SKM-1 treated with dmso at 0.1 percent for 144 hours (cell line): ENCODE results near the gene TMCO4.

Experiments used
- DNase-seq: peaks from one replicate; lab custom pipeline; 2025; ENCODE audit not compliant: unreplicated experiment; lab: John Stamatoyannopoulos, UW

The TMCO4 gene

DNA sequence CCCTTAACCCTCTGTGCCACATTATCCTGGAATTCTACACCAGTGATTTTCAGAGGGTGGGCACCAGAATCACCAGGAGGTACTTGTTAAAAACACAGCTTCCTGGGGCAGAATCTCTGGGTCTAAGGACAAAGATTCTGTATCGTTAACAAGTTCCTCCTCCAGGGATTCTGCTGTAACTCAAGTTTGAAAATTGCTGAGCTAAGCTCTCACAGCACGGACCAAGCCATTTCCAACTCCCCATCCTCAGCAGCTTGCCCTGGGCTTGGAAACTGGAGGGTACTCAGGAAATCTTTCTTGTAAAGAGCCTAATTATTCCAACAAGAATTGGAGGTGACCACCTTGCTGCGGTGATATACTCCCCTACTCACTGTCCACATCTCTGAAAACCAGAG, 48.8 kb downstream of the TMCO4 start:
- no peak for DNase-seq

DNA sequence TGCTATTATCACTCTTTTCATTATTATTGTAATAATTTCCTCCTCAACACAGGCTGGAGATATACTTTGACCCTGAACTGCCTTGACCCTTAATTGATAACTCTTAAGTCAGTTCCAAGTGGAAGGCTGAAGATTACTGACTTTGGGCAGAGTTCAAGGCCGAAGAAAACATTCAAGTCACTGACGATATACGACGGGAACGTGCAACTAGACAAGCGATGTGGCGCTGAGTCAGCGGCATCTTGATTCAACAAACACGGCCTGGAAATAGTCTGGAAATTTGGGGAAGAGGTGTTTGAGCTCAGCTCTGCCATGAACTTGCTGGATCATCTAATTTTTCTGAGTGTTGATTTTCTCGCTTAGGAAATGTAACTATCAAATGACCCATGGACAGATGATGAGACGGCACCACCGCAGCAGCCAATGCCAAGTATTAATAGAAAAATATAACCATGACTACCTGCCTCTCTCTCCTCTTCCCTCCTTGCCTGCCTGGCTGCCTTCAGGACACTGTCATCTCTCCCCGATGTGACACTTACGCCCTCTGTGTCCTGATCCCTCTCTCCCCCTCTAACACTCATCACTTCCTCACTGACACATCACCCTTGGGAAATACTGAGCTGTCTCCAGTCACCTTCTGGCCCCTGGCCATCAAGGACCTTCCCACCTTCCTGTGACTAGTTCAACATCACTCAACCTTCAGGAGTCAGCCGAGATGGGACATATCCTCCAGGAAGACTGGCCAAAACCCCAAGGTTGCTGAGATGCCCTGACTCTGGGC, 49.4 kb downstream of the TMCO4 start:
- no peak for DNase-seq

DNA sequence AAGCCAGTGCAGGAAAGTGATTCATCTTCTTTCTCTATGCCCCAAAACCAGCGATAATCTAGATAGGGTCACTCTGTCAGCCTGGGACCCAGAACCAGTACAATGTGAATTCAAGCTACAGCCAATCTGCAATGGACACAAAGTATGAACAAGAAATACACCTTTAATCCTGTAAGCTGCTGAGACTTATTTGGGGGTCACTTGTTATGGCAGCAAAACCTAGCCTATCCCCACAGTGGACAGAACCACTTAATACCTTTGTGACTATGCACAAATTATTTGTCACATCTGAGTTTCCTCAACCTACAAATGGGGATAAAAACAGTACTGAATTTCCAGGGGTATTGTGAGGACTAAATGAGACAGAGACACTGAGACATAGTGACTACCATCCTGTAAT, 50.0 kb downstream of the TMCO4 start:
- no peak for DNase-seq

DNA sequence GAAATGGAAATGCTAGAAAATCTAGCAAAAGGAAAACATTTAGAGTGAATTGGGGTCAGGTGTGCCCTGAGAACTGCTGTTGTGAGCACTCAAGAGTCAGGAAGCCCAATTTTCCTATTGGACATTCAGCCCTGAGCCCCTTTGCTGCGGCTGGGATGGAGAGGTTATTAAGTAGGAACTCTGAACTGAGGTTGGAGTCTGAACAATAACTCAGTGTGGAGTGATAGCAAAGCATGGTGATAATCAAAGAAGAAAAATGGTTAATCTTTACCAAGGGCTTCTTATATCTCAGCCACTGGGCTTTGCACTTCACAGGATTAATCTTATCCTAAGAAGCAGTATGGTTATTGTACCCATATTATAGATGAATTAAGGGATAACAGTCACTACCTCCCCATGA, 52.0 kb downstream of the TMCO4 start:
- DNase-seq: no peak

DNA sequence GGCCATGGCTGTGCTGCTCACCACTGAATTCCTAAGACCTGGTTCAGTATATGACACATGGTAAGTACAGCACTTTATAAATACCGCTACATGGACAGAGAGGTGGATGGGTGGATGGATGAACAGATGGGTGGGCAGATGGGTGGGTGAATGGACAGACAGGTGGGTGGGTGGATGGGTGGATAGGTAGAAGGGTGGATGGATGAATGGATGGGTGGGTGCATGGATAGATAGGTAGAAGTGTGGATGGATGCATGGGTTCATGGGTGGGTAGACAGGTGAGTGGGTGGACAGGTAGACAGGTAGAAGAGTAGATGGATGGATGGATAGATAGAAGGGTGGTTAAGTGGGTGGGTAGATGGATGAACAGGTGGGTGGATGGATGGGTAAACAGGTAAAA, 54.8 kb downstream of the TMCO4 start:
- DNase-seq: no peak

DNA sequence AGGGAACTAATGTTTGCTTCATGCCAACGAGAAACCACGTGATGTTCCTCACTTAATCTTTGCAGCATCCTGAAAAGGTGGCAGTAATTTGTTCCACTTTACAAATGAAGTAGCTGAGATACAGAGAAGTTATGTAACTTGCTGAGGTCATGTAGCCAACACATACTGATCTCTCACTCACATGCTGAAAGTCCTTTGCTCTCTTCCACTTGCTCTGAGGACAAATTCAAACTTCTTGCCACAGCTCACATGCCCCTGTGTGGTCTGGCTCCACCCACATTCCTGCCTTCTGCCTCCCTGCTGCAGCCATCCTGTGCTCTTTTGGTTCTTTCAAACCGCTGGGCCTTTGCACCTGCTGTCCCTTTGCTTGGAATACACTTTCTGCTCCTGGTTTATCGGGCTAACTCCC, 55.4 kb downstream of the TMCO4 start:
- no peak for DNase-seq

DNA sequence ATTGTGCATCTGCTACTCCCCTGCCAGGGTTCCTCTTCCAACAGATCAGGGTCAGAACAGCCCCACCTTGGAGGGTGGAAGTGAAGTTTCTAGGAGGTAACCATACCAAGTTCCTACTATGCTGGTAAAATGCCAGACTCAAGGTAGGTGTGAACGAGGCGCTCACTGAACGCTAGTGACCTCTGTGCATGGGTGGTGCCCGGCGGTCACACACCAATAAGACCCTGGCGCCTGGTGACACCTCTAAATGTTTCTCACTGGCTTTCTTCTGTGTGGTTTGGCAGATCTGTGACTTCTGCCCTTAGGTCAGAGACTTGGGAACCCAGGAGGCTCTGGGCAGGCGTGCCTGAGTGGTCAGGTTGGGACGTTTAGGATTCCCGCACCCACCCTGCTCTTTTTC, 55.9 kb downstream of the TMCO4 start:
- no peak for DNase-seq

DNA sequence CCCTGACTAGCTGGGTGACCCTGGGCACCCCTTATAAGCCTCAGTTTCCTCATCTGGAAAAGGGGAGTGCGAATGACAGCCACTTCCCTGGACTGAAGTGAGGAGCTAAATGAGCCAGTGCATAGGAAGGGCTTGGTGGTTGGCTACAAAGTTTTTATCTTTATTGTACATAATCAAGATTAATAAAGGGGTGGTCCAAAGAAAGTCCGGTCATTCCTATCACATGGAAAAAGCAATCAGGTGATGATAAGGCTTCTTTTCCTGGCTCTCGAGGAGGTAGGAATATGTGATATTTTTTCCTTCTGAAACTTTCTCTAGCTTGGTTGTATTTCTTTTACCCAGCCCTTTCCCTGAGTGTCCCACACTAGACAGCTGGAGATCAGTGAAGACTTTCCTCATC, 56.5 kb downstream of the TMCO4 start:
- DNase-seq: no peak

DNA sequence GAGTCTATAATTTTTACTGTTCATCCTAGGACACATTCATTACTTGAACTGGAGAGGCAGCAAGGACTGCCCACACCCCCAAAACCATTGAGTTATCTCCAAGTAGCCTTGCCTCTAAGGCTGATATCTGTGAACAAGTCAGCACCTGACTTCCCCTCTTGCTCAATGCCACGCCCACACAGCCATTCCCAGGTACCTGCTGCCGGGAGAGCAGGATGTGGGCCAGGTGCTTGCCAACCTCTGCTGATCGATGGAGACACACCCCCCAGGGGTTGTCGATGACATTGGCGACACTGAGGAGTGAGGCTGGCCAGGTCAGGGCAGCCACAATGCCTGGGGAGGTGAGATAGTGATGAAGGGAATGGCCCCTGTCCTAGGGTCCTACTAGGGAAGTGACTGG, 60.1 kb downstream of the TMCO4 start:
- DNase-seq: no peak

DNA sequence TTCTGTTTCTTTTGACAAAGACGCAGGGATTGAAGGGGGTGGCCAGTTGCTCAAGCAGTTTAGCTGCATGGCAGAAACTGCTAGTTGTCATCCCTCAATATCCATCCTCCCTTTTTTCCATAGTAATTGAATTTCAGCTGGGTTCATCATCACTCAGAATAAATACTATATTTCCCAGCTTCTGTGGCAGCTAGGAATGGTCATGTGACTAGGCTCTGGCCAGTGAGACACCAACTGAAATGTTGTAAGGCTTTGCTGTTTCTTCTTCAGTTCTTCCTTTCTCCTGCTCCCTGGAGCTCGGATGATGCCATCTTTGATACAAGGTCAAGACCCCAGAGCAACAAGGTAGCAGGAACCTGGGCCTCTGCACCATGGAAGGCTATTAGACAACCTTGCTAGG, 61.0 kb downstream of the TMCO4 start:
- DNase-seq: no peak

DNA sequence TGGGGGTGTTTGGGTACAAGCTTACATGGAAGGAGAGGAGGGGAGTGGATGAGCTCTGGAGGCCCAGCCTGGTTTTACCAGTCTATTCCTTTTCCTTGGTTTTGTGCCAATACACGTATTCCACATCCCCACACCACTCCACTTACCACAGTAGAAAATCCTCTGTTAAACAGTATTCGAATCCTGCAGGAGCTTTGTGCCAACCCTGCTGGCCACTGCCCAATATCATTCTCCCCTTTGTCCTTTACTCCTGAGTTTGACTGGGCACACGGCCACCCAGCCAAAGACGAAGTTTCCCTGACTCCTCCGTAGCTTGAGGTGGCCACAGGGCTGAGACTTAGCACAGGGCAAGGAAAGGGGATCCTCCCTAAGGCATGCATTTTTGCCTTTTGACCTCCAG, 61.6 kb downstream of the TMCO4 start:
- no peak for DNase-seq

DNA sequence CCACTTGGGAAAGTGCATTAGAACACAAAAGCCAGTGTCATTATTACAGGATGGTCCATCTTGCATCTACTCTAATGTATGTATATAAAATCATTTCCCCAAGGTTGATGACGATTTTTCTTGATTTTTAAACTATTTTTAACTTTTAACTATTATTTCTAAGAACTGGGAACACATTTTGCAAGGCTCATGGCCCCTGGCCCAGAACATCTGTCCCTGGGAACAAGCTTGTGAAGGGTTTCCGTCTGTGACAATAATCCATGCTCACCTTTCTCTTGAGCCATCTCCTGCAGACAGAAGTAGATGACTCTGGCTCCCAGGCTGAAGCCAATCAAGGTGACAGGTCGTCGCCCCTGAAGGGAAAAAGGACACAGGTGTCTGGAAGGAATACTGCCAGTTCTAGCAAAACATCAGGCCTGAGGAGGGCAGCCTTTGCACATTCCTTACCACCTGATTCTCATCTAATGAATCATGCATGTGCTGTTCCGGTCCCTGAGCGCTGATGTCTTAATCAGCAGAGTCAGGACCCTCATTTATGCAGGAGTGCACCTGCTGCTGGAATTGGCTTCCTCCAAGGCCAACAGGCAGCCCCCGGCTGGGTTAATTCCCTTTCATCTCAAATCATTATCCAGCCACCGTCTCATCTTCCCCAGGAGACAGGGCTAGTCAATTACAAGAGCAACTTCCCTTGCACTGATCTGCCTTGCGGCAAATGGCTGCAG, 62.5 kb downstream of the TMCO4 start:
- DNase-seq: no peak

DNA sequence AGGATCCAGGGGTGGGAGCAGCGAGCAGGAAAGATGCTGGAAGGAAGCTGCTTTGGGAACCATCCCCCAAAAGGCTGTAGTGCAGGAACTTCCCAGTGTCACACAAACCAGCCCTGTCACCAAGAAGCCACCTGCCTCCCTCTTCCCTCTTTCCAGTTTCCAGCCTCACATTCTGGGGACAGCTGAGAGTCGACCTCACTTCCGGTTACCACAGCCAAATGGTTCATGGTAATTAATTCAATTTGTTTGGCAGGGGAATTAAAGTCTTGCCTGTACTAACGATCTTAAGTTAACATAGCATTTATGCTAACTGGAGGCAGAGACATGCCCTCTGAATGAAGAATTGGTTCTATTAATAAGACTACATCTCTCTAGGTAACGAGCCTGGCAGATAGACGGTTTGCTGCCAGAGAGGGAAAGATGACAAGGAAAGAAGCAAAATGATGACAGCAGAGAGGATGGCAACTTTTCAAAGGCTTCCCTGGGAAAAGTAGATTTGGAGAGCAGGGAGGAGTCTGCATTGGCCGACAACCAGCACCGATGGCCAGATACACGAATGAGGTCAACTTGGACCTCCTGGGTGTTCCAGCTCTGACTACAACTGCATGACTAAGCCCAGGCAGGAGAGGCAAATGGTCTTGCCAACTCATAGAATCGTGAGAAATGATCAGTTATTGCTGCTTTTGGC, 64.1 kb downstream of the TMCO4 start:
- no peak for DNase-seq

DNA sequence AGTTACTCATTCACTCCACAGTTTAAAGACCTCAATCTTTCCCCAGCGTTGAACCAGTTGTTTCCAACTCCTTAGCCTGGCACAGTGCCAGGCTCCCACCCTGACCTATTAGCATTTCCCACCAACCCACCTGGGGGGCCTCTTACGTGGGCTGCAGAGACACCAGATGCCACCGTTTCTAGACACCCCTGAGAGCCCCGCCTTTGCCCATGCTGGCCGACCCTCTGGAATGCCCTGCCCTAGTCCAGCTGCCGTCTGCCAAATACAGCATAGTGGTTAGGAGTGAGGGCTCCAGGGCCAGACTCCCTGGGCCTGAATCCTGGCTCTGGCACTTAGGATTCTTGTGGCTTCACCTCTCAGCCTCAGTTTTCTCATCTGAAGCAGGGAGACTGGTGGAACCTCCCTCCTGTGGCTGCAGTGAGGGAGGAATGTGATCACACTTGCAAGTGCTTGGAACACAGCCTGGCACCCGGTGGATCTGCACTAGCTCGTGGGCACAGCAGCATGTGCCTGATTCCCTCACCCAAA, 65.2 kb downstream of the TMCO4 start:
- no peak for DNase-seq

DNA sequence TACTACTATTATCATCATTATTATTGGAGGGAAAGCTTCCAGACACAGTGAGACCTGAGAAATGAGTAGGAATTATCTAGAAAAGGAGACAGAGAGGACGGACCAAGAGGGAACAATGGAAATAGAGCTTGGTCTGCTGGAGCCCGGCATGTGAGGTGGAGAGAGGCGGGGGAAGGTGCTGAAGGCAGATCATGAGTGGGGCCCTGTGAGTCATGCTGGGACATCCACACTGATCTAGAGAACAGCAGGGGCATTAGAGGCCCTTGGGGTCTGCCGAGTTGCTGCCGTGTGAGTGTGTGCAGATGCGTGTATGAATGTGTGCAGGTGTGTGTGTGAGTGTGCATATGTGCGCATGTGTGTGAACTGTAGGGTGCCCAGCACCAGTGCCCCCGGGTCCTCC, 65.7 kb downstream of the TMCO4 start:
- DNase-seq: no peak

DNA sequence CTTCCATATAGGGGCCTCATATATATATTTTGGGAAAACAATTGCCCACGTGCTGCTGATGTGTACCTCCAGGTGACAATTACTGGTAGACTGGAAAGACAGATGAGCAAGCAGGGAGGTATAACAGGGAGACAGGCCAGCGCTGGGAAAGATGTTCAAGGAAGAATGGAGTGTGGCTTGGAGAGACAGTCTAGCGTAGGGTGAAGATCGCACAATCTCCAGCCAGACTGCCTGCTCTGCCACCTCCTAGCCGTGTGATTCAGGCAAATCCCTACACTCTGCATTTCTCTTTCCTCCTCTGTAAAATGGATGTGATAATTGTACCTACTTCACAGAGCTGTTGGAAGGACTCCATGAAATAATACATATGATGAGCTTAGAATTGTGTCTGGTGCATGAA, 66.1 kb downstream of the TMCO4 start:
- DNase-seq: no peak

DNA sequence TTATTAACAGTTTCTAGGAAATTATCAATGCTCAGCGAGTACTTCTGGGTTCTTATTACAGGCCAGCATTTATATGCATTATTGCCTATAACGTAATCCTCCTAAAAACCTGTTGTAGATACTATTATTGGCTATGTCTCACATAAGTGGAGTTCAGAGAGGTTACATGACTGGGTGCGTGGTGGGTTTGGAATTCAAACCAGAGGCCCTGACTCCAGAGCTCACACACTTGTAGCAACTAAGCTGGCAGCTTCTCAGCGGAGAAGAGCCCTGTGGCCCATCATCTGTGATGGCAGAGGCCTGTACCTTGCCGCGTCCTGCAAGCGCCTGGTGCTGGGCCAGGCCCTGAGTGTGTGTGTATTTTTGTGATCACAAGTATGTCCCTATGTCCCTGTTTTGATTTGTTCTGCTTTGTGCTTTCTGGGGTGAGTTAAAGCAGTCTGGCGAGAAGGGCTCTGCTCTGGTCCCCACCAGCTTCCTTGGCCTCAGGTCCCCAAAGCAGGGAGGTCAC, 68.3 kb downstream of the TMCO4 start:
- no peak for DNase-seq

DNA sequence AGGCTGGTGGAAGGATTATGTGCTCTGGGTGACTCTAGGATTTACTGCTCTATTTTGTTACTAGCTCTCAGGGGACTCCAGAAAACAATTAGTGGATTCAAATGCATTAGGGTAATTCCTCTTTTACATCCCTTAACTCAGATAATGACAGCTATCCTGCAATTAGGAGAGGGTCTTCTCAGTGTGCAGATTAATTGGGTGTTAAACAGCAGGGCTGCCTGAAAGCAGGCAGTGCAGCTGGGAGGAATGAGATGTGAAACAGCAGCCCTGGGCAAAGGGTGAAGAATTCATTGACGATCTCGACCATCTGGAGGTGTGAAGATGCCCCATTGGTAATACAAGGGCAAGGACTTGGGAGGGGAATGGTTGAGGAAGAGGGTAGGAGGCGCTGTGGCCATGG, 68.9 kb downstream of the TMCO4 start:
- no peak for DNase-seq

DNA sequence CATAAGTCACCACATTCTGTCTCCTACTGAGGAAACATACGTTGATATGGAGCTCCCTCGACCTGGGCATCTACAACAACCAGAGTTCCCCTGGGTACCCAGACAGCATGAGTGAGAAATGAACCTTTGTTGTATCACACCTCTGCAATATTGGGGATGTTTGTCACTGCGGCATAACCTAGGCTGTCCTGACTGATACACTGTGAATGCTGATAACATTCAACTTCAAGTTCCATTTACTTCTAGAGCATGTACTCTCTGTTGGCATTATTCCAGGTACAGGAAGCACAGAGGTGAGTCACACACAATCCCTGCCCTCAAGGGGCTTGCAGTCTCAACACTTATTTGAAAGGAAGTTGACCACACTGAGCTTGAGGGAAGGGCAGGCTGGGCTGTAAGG, 69.5 kb downstream of the TMCO4 start:
- DNase-seq: no peak

DNA sequence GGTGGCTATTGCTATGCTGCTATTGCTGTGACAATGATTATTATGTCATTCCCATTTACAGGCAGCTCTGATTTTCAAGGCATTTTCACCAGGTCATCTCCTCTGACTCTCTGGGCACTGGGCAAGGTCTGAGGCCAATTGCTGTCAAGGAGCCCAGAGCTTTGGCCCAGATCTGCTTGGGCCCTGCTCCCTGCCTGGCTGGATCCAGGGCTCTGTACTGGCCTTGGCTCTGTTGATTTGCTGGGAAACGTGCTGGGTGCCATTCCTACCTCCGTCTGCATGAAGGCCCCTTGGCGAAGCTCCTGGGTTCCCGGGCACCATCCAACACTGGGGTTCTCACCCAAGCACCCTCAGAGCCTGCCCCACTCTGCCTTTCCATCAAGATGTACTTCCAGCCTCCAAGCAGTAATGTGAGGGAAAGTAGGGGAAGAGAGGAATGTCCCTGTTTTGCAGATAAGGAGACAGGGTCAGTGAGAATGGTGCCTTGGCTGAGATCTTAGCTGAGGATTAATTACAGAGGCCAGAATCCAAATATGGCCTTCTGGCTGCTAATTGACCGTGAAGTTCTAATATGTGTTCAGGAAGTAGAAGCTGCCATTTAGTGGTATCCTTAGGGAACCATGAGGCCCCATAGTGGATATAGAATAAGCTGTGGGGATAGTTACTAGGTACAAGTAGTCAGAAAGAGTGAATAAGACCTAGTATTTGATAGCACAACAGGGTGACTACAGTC, 71.1 kb downstream of the TMCO4 start:
- no peak for DNase-seq

DNA sequence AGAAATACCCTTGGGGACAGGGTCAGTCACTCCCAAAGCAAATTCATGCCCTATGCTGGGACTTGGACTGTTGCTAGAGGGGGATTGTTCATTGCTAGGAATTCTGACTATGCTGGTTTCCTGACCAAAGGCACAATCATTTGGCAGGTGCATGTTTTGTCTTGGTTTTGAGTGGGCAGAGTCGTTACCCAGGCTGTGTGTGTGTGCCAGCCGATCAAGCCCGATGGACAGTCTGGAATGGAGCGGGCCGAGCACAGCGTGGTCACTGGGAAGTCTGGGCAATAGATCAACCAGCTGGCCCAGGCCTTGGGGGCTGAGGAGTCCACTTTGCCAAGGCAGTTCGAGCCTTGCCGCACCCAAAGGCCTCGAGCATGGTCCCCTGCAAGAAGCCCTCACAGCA, 74.1 kb downstream of the TMCO4 start:
- no peak for DNase-seq
